Activated CD8-positive, alpha-beta T cell treated with anti-CD3 and anti-CD28 coated beads, Interleukin-2, amount 10 ng/mL, durations not matched to agents 7 days and 5 days (primary cell): Measurements from ENCODE around the gene CSN3. TPM values are rescaled to one million over a fixed set of nuclear protein-coding genes. Genes with fewer than 3 reads are reported as not detected.

Source experiments
- ATAC-seq: fragments of 150-1000 bp; cut with Tn5 transposase; one replicate; pipeline ENCODE4 v1.10.0; 2021; ENCODE audit warnings: moderate library complexity
- CTCF ChIA-PET: fragments of 350-600 bp; sonication (Branson Sonifier 250); formaldehyde crosslinking; loops from one replicate; lab custom pipeline; 2021; ENCODE audit warnings: antibody characterized with exemption; lab: Charles Lee
- POLR2A ChIA-PET: fragments of 350-600 bp; sonication (Branson Sonifier 250); formaldehyde crosslinking; loops from one replicate; lab custom pipeline; 2021; ENCODE audit warnings: antibody characterized with exemption; lab: Charles Lee
- DNase-seq: peaks from one replicate; pipeline ENCODE4 v3.0.0-alpha.2; 2020
- H3K27ac Mint-ChIP-seq: one replicate; pipeline ENCODE4 v1.8.0; 2021; ENCODE audit warnings: mild to moderate bottlenecking, mixed read lengths
- H3K27me3 Mint-ChIP-seq: one replicate; pipeline ENCODE4 v1.8.0; 2021; ENCODE audit warnings: low read depth, mixed read lengths
- H3K36me3 Mint-ChIP-seq: one replicate; pipeline ENCODE4 v1.8.0; 2021; ENCODE audit warnings: low read depth, mixed read lengths
- H3K4me1 Mint-ChIP-seq: one replicate; pipeline ENCODE4 v1.8.0; 2021; ENCODE audit warnings: low read depth, mixed read lengths
- H3K4me3 Mint-ChIP-seq: one replicate; pipeline ENCODE4 v1.8.0; 2021; ENCODE audit warnings: mild to moderate bottlenecking, mixed read lengths
- H3K9me3 Mint-ChIP-seq: one replicate; pipeline ENCODE4 v1.8.0; 2022; ENCODE audit warnings: mixed read lengths; ENCODE audit not compliant: insufficient read depth
- total RNA-seq, 2 experiments: library from RNA; stranded (reverse); gene quantifications; one replicate each; pipeline ENCODE4 v1.2.3, GENCODE V29; 2021

The CSN3 gene
- total RNA-seq, 2 experiments from 2014 or later, result not detected

DNA sequence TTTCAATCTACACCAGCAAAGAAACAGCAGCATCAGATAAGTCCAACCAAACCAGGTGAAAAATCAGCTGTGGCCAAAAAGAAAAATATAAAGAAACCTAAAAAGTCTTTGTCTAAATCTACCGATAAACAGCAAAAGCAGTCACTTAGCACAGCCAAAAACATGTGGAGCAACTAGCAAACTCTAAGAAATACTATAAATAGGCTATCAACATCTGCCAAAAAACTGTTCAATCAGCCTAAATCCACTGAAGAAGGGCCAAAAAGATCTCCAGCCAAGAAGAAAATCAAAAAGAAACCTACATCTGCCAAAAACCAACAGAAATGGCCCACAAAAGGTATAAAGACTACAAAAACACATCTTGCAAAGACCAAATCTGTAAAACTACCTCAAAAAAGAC, 55.7 kb downstream of the CSN3 start:
- Mint-ChIP-seq H3K36me3 (no peaks in the 10 kb centered on the region), H3K4me3 (no peak overlapping the region), H3K27ac (no peak overlapping the region), H3K4me1 (no peaks in the 10 kb centered on the region), H3K9me3 (no peaks in the 10 kb centered on the region), H3K27me3 (no peaks in the 10 kb centered on the region)
- no peak for DNase-seq
- CTCF ChIA-PET, result no interaction called here
- POLR2A ChIA-PET, result no interaction called here
- no peak for ATAC-seq

DNA sequence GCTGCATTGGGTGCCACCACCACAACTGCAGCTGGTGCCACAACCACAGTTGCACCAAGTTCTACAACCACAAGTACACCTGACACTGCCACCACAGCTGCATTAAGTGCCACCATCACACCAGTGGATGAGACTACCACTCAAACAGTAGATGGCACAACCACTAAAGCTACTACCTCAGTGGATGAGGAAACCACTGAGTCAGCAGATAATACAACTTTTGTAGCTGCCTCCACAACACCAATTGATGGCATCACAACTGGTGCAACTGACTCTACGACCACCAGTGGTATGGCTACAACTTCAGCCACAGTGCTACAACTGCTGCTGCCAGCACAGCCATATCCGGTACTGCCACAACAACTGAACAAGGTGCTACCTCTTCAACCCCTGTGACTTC, 57.2 kb downstream of the CSN3 start:
- CTCF ChIA-PET, result no interaction called here
- H3K27me3 Mint-ChIP-seq, result no peaks in the 10 kb centered on the region
- DNase-seq (no peak), ATAC-seq (no peak)
- H3K27ac Mint-ChIP-seq, result no peak overlapping the region
- H3K9me3 Mint-ChIP-seq, result no peaks in the 10 kb centered on the region
- no peaks in the 10 kb centered on the region for H3K36me3 Mint-ChIP-seq
- H3K4me1 Mint-ChIP-seq, result no peaks in the 10 kb centered on the region
- no peak overlapping the region for H3K4me3 Mint-ChIP-seq
- POLR2A ChIA-PET, result no interaction called here

DNA sequence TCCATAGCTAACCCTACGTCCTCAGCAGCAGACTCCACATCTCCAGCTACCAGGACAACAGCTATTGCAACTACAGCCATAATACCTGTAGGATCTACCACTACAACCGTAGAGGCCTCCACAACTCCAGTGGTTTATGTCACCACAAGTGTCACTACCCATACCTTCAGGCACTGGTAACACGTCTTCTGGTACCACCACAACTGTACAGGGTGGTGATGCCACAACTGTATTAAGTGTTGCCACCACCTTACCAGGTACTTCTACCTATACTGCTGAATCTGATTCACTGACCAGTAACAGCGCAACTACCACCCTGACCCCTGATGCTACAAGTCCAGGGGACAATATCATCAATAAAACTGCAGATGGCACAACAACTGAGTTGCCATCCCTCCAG, 57.8 kb downstream of the CSN3 start:
- H3K27me3 Mint-ChIP-seq, result no peaks in the 10 kb centered on the region
- no peaks in the 10 kb centered on the region for H3K36me3 Mint-ChIP-seq
- no peak overlapping the region for H3K4me3 Mint-ChIP-seq
- H3K9me3 Mint-ChIP-seq, result no peaks in the 10 kb centered on the region
- H3K27ac Mint-ChIP-seq, result no peak overlapping the region
- CTCF ChIA-PET, result no interaction called here
- DNase-seq (no peak), ATAC-seq (no peak)
- no peaks in the 10 kb centered on the region for H3K4me1 Mint-ChIP-seq
- POLR2A ChIA-PET, result no interaction called here

Other genes starting within 250 kb of the CSN3 start
- not detected for gene STATH, start 246.6 kb upstream of the CSN3 start, total RNA-seq
- gene HTN3, start 214.1 kb upstream of the CSN3 start, total RNA-seq, result not detected
- gene HTN1, start 192.2 kb upstream of the CSN3 start, total RNA-seq, result not detected
- not detected for gene PRR27, start 88.4 kb upstream of the CSN3 start, total RNA-seq
- gene ODAM, start 46.9 kb upstream of the CSN3 start, total RNA-seq, result not detected
- gene FDCSP, start 16.5 kb upstream of the CSN3 start, total RNA-seq, result not detected
- gene CABS1, start 92.4 kb downstream of the CSN3 start, total RNA-seq, result not detected
- not detected for gene SMR3A, start 118.2 kb downstream of the CSN3 start, total RNA-seq
- not detected for gene SMR3B, start 140.5 kb downstream of the CSN3 start, total RNA-seq
- not detected for gene OPRPN, start 155.3 kb downstream of the CSN3 start, total RNA-seq
- gene MUC7, start 229.6 kb downstream of the CSN3 start, total RNA-seq, result not detected